GM18873 (cell line): ENCODE measurements around the gene ALPL.
"Not testable (repeated sequence)": the region's sequence is repeated elsewhere in the genome, so short reads cannot be mapped to it uniquely, and the experiment has no call there.

Experiments used
- ATAC-seq: cut with Tn5 transposase; IDR thresholded peaks from one replicate; pipeline ENCODE4 v1.9.1; 2021; ENCODE audit warnings: mild to moderate bottlenecking, moderate library complexity, moderate number of reproducible peaks; ENCODE audit not compliant: unreplicated experiment, low FRiP score

Gene ALPL

DNA sequence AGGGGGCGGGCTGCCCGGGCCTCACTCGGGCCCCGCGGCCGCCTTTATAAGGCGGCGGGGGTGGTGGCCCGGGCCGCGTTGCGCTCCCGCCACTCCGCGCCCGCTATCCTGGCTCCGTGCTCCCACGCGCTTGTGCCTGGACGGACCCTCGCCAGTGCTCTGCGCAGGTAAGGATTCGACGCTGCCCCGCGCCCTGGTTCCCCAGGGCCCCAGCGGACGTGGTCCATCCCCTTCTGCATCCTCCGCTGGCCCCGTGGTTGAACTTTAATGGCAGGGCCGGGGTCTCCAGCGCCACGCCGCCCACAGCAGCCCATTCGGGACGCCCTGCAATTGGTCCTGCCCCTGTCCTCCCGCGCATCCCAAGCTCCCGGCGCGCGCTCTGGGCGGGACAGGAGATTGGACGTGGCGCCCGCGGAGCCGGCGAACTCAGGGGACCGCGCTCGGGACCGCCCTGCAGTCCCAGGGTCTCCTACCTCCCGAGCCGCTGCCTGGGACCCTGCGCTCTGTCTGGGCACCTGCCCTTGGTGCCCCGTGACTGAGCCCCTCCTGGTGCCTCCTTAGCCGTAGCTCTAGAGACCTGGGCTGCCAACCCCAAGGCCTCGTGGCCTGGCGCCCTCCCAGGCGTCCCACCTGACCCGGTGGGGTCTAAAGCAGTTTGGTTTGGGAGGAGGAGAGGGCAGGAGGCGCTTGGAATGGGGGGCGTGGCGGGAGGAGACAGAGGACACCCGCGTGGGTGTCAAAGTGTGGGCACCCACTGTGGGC is at the start of gene ALPL:
Gene ALPL, plus strand, starts transcription at position 73 of the 762 bp plus-strand sequence. CDS start 44,659 bp downstream, outside the sequence.
- ATAC-seq = no peak

- not testable (repeated sequence) for ATAC-seq
Measured at GRCh38 chr1:21465127-21465526, 44.1 kb upstream of the ALPL start.

DNA sequence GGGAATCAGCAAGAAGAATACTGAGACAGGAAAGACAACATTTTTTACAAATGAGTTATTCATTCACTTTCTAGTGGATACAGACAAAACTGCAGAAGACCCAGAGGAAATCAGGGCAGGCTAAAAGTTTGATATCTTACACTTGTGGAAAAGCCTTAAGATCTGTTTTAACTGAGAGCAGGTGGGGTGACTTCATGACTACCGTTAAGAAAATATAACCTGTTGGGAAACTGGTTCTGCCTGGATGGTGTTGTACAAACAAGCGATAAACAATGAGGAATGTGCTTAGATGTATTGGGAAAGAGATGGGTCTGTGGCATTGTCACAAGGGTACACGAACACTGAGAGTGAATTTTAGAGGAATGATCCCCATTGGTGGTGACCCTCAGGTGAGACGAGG is 41.3 kb upstream of the ALPL start:
- ATAC-seq = not testable (repeated sequence)

DNA sequence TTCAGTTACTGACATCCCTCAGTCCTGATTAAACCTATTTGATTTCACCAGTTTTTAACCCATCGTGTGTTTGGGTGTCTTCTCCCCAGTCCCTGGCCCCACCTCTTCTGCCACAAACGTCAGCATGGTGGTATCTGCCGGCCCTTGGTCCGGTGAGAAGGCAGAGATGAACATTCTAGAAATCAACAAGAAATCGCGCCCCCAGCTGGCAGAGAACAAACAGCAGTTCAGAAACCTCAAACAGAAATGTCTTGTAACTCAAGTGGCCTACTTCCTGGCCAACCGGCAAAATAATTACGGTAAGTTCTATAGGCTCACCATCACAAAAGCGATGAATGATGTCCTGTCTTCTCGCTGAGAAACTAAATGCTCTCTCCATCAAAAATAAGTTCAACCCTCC is 40.6 kb upstream of the ALPL start:
- ATAC-seq = no peak

DNA sequence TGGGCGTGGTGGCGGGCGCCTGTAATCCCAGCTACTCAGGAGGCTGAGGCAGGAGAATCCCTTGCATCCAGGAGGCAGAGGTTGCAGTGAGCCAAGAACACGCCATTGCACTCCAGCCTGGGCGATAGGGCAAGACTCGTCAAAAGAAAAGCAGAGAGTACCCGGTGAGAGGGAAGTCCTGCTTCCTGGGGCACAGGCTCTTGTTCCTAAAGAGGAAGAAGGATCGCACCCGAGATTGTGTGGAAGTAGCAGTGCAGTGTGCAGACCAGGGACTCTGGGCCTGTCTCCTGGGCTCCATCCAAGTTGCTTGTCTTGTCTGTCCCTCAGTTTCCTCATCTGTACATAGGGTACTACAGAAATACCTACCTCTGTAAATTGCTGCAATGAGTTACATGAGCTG is 39.6 kb upstream of the ALPL start:
- ATAC-seq = no peak

GRCh38 chr1:21472861-21473260 is 36.4 kb upstream of the ALPL start:
- no peak for ATAC-seq

DNA sequence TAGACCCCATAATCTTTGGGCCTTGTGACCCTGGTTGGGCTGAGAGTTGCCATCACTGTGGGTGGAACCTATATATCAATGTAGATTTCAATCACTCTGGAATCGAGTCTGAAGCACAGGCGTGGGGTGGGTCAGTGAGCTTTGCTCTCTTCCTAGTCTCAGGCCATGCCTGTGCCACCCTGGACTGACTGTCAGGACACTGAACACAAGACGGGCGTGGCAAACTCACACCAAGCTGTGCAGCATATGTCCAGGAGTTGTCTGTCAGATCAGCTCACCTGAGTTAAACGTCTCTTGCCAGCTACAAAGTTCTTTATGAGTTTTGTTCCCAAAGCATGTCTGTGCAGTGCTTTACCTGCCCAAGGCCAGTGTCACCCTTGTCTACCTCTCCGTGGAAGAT is 30.9 kb upstream of the ALPL start:
- ATAC-seq = no peak

- ATAC-seq = not testable (repeated sequence)
Measured at GRCh38 chr1:21483881-21484280, 25.3 kb upstream of the ALPL start.

GRCh38 chr1:21489146-21489545 is 20.1 kb upstream of the ALPL start:
- no peak for ATAC-seq

- ATAC-seq = no peak
Measured at GRCh38 chr1:21490774-21491487, 18.3 kb upstream of the ALPL start.

GRCh38 chr1:21491488-21492355 is 17.5 kb upstream of the ALPL start:
- ATAC-seq = no peak

DNA sequence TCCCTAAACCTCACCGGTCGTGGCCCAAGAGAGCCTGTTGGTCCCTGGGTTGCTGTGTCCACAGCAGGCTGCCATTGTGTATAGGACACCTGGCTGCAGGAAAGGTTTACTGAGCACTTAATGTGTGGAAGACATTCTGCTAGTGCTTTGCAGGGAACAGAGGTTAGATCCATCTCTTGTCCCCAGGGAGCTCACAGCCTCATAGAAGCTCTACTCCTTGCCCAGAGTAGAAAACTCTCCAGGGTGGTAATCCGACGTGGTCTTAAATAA is 16.9 kb upstream of the ALPL start:
- no peak for ATAC-seq

DNA sequence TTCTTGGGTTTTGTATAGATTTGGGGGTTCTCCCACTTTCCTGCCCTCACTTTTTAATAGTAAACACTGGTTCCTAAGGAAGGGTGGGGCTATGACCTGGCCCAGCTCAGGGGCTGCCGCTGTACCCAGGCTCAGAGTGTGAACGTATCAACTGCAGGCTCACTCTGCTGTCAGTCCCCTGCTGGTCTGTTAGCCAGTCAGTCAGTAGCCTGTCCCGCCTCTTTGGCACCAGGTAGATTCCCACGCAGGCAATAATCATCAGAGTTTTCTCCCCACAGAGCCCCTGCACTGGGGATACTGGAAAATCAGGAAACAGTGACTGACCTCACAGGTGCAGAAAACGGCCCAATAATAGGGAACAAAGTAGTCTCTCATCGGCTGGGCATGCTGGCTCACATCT is 15.0 kb upstream of the ALPL start:
- ATAC-seq = no peak

DNA sequence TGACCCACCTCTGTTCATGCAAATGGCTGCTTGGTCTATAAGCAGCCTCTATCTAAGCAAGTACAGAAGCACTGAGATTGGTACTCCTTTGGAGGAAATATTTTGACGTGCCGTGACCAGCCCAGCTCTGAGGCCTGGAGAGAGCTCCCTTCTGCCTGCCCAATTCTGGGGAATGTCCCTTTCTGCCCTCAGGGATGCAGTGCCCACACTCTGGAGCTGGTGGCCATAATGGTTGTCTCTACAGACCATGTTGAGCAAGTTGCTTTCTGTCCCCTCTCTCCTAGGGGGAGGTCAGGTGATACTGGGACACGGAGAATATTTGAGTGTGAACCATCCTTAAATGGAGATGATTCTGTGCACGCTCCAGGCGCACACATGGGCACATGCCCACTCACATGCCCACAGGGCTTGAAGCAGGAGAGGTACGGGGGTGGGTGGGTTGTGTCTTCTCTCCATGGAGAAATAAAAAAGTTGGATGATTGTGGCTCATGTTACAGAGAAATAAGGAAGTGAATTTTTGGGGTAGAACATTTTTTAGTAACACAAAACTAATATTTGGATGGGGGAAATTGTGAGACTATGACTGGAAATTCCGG is 13.9 kb upstream of the ALPL start:
- ATAC-seq = no peak

DNA sequence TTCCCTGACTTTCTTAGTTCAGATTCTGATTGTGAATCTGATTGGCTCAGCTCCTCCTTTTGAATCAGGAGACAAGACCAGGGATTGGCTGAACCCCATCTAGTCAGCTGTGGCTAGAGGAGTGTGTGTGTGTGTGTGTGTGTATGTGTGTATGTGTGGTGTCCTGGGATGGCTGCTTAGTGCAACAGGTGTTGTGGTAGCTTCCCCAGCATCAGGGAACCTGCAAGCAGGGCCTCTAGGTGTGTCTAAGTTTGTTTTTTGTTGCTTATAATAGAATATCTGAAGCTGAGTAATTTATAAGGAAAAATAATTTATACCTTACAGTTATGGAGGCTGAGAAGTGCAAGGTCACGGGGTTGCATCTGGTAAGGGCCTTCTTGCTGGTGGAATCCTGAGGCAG is 13.2 kb upstream of the ALPL start:
- no peak for ATAC-seq

DNA sequence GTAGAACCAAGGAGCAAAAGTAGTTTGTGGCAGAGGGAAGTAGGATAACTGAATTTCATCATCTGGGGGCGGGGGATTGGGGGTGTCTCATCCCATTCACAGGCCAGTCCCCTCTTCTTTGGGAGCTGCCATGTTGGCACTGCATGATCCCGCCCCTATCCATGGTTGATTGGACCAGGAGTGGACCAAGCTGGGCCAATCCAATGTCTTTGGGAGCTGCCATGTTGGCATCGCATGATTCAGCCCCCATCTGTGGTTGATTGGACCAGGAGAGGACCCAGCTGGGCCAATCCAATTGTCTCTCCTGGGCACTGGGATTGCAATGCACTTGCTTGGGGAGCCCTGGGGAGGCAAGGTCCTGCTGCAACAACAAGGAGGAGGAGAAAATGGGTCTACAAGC is 12.3 kb upstream of the ALPL start:
- ATAC-seq = no peak

- ATAC-seq = no peak
Measured at GRCh38 chr1:21497466-21498061, 11.7 kb upstream of the ALPL start.

GRCh38 chr1:21499283-21499950 is 9.8 kb upstream of the ALPL start:
- no peak for ATAC-seq

- no peak for ATAC-seq
Measured at GRCh38 chr1:21503706-21504377, 5.4 kb upstream of the ALPL start.
